A673 (cell line): Measurements from ENCODE around the gene OR7G2.

ENCODE experiments used
- EZH2 ChIP-seq: fragments of 200-600 bp; sonication (generic); IDR thresholded peaks from 2 replicates; pipeline ENCODE4 v1.6.1; 2017; ENCODE audit warnings: borderline replicate concordance, low read depth, mild to moderate bottlenecking, mixed read lengths, antibody characterized with exemption, low read length; ENCODE audit not compliant: poor library complexity, severe bottlenecking
- TF ChIP-seq, protein P1 (sequence below): fragments of 300-800, 200-600 bp; sonication (generic); conservative IDR thresholded peaks from 2 replicates; pipeline ENCODE4 v1.5.1; 2017; ENCODE audit warnings: low read depth, mild to moderate bottlenecking, antibody characterized with exemption, low read length, moderate library complexity, mixed read lengths

DNA sequence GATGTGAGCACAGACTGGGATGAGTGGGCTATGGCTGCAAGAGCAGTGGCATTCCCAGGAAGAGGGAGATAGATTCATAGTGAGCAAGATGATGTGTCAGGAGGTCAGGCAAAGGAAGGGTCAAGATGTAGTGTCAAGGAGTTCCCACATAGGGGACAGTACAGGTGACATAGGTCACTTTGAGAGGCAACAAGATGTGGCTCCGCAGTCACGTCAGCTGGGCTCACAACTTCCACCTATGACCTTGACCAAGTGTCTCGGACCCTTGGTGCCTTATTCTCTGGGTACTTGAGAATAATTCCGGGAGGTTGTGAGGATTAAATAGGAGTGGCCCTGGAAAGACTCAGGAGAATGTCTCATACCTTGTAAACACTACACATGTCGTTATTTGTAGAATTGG, 43.4 kb upstream of the OR7G2 start:
- no peak for TF ChIP-seq EZH2
- TF ChIP-seq, protein P1, sequence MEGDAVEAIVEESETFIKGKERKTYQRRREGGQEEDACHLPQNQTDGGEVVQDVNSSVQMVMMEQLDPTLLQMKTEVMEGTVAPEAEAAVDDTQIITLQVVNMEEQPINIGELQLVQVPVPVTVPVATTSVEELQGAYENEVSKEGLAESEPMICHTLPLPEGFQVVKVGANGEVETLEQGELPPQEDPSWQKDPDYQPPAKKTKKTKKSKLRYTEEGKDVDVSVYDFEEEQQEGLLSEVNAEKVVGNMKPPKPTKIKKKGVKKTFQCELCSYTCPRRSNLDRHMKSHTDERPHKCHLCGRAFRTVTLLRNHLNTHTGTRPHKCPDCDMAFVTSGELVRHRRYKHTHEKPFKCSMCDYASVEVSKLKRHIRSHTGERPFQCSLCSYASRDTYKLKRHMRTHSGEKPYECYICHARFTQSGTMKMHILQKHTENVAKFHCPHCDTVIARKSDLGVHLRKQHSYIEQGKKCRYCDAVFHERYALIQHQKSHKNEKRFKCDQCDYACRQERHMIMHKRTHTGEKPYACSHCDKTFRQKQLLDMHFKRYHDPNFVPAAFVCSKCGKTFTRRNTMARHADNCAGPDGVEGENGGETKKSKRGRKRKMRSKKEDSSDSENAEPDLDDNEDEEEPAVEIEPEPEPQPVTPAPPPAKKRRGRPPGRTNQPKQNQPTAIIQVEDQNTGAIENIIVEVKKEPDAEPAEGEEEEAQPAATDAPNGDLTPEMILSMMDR: no peak
